Activated CD4-positive, alpha-beta T cell treated with anti-CD3 and anti-CD28 coated beads, Interleukin-10, Interleukin-2, amounts not matched to agents 100 ng/mL and 50 ng/mL, durations not matched to agents 16 hours and 8 hours (primary cell): ENCODE results near the gene CX3CL1.
A peak's percentile ranks its signal among the peaks of the same experiment; 100 is the strongest.
"Not testable (repeated sequence)": the region's sequence is repeated elsewhere in the genome, so short reads cannot be mapped to it uniquely, and the experiment has no call there.

Experiments
- DNase-seq: peaks from one replicate; pipeline ENCODE4 v3.0.0-alpha.2; 2020

CX3CL1 gene

DNA sequence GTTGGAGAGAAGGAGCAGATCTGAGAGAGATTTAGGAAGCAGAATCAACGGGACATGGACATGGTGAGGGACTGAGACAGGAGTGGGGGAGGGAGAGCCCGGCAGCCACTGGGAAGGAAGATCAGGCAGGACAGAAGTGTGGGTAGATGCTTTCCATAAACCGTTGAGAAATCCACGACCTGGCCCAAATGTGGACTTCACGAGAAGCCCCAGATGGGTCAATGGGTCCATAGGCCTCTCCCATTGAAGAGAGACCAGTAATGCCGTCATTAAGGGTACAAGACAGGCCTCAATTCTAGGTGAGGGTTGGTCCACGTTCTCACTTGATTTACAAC, 14.2 kb upstream of the CX3CL1 start:
- DNase-seq = no peak

DNA sequence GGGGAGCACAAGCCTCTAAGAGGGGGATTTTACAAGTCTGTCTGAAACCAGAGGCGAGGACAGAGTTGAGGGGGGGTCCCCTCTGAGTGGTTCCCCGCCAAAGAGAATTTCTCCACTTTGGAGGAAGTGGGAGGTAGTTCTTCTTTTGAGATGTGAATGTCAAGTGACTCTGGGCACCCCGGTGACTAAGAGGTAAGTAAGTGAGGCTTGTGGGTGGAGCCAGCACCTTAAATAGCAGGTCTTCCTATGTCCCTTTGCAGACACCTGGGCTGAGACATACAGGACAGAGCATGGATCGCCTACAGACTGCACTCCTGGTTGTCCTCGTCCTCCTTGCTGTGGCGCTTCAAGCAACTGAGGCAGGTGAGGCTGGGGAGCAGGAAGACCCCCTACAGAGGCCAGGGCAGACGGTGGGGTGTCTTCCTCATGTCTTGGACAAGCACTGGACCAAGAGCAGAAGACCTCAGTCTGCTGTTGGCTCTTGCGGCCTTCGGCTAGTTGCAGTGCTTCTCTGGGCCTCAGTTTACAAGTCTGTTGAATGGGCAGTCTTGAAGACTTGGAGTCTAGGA, 13.7 kb upstream of the CX3CL1 start, which contains the start of gene CCL22:
Gene CCL22, plus strand, starts transcription at position 257 of the 569 bp plus-strand sequence. Its CDS starts 34 bp downstream, at position 291.
- DNase-seq = no peak

DNA sequence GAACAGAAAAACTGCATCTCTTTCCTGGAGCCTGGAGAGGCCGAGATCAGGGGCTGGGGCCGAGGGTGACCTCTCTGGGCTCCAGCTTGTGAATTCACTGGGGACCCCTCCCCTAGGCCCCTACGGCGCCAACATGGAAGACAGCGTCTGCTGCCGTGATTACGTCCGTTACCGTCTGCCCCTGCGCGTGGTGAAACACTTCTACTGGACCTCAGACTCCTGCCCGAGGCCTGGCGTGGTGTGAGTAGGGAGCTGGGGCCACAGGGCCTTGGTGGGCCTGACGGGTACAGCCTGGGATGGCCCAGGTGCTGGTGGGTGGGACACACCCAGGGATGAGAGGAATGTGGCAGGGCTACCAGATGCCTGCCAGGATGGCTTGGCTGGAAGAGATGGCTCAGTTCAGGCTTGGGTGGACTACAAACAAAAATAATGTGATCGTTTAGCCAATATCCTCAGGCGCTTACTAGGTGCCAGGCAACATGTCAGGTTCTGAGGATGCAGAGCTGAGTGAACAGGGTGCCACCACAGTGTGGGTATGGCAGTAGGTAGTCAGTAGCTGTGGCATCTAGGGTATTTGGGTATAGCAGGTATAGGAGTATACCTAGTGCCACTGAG, 11.9 kb upstream of the CX3CL1 start:
- DNase-seq = no peak

DNA sequence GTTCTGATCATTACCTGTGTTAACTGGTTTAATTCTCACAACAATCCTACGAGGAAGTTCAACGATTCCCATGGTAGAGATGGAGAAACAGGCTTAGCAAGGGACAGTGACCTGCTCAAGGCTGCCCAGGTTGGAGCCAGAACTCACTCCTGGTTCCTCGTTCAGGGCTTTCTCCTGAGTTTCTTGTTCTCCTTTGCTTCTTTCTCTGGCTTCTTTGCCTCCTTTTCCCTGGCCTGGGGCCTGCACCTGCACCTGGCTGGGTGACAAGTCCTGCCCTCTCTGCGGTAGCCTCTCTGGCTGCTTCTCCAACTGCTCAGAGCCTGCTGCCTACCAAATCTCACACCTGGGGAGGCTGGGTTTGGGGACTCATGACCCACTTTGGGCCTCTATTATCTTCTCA, 10.9 kb upstream of the CX3CL1 start:
- DNase-seq = no peak

DNA sequence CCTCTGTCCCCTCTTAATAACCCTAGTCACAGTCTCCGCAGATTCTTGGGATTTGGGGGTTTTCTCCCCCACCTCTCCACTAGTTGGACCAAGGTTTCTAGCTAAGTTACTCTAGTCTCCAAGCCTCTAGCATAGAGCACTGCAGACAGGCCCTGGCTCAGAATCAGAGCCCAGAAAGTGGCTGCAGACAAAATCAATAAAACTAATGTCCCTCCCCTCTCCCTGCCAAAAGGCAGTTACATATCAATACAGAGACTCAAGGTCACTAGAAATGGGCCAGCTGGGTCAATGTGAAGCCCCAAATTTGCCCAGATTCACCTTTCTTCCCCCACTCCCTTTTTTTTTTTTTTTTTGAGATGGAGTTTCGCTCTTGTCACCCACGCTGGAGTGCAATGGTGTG, 8.1 kb upstream of the CX3CL1 start:
- no peak for DNase-seq

DNA sequence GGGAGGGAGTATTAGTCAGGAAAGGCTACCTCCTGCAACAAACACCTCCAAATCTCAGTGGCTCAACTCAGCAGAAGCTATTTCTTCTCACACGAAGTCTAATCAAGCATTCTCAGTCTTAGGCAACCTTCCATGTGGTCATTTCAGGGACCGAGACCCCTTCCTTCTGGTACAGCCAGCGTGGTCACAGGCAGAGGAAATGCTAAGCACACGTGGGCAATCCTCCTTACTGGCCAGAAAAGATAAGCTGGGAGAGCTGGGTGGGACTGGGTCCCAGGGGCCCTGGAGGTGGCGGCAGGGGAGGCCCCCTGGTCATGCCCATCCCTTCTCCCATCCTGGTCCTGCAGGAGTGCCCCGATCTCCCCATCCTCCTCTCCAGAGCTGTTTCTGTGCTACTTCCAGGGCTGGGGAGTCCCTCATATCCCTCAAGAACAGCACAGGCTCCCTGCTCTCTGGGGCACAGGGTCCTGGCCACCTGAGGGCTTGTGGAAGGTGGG, 5.7 kb upstream of the CX3CL1 start:
- no peak for DNase-seq

DNA sequence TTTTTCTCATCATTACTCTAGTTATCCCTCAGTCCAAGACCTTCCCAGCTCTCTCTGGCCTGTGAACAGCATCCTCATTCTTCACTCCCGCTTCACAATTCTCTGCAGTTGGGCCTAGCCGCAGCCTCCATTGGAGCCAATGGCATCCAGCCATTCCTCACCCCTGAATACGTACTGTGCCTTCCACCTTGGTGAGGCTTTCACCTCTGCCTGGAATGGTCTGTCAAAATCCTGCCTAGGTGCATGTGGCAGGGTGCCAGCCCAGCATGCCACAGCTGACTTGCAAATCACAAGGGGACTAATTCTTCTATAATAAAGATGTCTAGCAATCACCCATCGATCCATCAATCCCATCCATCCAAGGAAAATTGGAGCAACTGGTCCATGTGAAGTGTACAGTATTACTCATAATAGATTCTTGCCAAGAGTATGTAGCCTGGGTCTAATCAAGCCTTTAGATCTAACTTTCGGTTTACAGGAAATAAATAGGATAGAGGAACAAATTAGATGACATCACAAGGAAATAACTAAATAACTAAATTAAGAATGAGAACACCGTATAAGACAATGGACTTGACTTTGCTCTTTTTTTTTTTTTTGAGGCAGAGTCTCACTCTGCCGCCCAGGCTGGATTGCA, 5.1 kb upstream of the CX3CL1 start:
- no peak for DNase-seq

DNA sequence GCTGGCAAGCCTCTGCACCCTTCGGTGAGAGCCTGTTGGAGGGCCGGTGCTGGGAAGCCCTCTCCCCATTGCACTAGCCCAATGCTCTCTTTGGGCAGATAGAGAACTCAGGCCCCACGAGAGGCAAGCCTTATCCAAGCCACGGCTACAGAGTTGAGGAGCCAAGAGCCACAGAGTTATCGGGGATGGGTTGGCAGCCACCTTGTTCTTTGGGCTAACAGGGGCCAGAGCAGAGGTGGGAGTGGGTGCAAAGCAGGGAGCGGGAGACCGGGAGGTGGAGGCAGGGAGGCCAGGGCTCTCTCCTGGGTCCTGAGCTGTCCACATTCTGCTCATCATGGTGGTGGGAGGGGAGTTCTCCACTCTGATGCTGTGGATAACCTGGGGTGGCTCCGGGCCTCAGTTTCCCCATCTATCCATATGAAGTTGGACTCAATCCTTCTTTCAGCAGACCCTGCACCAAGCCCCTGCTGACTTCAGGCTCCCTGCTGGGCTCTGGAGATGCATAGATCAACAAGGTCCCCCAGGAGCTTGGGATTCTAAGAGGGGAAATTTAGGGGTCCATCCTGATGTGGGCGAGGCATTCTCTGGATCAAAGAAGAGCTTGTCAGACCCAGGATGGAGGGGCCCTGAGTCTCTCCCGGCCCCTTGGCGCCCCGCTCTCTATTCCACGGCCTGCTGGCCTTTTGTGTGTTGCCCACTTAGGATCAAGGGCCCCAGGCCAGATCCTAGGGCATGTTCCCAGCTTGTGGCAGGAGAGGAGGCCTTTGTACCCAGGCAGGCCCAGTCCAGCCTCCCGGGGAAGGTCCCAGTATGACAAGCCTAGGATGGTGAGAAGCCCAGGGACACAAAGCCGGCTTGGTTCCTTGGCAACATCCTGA, 557 bp upstream of the CX3CL1 start:
- no peak for DNase-seq

DNA sequence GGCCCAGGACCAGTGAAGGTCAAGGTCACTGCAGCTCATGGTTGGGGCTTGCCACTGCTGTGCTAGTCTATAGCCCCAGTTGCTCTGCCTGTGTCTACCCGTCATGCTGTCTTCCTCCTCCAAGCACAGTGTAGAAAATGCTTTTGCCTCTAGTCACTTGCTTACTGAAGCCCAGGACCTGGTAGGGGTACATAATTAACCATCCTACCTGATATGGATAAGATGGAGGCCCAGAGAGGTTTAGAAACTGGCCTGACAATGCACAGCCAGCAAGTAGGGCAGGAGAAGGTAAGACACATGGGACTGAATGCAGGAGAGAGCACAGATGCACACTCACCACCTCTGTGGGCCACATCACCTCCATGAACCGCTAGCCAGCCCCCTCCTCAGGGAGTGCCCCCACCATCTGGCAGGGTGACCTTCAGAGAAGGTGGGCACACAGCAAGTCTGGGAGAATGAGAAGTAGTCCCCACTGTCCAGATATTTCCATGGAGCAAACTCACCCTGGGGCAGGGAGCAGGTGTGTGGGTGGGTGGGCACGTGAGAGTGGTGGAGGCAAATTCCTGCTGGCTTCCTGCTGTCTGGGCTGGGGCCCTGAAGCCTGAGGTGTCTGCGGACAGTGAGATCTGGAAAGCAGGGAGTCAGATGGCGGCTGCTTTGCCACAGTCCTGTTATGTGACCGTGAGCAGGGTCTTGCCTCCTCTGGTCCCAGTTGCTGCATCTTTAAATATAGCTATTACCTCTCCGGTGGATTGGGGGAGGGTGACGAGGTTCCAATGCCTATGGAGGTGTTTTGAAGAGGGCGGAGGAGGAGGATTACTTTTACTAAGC, 1.0 kb downstream of the CX3CL1 start:
- DNase-seq = no peak

DNA sequence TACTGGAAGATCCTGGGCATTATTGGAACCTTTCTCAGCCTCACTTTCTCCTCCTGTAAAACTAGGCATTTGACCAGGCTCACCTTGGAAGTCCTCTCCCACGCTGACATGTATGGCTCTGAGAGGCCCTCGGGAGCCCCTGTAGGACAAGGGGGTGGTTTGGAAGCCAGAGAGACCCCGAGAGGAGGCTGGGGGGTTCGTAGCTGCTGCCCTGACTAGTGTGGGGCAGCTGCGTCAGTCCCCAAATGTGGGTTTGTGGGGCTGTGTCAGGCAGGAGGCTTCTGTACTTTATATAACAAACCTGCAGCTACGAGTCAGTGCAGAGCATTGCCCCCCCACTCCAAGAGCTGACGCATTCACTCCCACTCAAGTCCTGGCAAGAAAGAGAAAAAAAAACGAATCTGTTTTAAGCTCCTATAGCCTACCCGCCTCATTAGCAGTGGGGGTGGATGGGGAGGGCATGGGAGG, 1.8 kb downstream of the CX3CL1 start:
- DNase-seq = no peak

DNA sequence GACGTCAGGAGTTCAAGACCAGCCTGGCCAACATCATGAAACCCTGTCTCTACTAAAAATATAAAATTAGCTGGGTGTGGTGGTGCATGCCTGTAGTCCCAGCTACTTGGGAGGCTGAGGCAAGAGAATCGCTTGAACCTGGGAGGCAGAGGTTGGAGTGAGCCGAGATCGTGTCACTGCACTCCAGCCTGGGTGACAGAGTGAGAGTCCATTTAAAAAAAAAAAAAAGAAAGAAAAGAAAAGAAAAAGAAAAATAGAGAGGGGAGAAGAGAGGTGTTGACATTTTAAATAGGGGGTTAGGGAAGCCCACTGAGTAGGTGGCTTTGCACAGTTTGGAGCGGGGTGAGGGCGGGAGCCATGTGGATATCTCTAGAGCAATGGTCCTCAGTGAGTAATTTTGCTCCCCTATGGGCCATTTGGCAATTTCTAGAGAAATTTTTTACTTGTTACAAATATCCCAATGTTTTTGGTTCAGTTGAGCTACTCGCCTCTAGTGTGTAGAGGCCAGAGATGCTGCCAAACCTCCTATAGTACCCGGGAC, 2.7 kb downstream of the CX3CL1 start:
- DNase-seq = not testable (repeated sequence)

DNA sequence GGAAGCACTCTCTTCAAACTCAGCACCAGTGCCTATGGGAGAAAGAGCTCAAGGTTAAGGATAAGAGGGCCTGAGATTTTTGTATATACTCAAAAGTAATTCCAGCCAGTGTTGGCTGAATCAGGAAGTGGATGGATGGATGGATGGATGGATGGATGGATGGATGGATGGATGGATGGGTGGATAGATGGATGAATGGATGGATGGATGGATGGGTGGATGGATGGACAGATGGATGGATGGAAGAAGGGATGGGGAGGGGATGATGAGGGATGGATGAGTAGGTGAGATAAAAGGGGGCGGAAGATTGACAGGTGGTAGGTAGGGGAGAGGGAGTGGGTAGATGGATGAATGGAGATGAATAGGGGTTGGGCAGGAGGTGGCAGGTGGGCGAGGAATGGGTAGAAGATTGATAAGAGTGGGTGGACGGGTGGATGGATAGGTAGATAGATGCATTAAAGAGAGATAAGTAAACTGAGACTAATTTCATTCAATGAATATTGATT, 4.1 kb downstream of the CX3CL1 start:
- DNase-seq = no peak

DNA sequence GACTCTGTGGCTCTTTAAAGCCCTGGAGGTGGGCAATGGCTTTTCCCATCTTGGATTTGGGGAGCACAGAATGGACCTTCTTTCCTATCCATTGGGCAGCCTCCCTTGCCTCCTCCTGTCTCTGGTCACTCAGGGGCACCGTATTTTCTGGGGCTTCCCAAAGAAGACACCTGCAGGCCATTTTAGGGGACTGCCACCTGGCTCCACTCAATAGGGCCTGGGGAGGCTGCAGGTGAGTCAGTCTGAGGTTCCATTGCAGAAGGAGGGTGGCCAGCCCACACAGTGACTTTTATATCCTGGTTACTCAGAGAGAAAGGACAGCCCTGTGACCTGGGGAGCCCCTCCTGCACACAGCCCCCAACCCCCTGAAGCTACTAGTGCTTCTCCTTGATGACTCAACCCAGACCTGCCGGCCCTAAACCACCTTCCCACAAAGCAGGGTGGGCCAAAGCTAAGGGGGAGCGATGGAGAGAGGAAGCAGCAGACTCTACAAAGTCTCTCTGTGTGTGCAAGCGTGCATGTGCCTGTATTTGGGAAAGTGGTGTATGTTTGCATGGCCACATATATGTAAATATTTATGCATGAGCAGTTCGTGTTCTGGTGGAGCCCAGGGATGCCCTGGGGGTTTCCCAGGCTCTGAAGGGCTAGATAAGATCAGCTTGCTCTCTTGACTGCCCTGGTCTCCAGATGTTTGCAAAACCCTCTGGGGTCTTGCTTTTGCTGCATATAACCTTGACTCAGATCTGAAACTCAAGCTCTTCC, 5.0 kb downstream of the CX3CL1 start:
- DNase-seq = peak; percentile 28

DNA sequence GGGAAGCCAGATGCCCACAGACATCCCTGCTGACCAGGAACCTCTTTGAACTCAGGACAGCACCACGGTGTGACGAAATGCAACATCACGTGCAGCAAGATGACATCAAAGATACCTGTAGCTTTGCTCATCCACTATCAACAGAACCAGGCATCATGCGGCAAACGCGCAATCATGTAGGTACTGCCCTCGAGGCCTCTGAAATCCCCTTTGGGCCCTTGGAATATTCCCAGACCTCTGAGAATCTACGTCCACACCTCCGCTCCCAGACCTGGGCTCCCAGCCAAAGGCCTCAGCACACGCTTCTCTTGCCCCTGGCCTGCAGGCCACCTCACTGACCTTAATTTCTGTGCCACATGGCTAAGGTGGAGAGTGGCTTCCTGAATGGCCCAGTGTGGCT, 7.3 kb downstream of the CX3CL1 start:
- no peak for DNase-seq

DNA sequence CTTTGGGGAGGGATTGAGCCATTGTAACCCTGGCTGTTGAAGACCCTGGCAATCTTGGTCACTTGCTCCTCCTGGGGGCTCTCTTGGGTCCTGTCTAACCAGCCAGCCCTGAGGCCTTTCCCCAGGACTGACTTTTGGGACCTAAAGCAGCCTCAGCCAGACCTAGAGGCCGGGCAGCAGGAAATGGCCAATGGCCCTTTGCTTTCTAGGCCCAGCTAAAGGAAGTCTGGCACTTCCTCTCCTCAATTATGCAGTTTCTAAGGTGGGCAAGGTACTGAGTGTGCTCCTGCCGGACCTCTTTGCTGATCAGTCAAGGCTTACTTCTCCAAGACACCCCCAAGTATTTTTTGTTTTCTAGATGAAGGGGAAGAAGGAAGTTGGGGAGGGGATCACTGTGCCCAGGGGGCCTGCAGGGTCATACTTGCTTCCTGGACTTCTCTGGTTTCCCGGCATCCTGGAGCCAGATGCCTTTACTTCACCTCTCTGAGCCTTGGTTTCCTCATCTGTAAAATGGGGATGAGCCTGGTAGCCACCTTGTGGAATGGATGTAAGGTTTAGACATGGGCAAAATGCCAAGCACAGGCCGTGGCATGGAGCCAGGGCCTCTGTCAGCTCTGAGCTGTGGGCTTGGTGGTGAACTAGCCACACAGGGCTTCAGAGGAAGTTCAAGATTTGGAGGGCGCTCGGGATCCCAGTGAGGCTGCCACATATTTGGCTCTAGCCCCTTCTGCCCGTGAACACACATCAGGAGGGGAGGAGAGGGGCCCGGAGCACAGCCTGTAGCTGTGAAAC, 8.6 kb downstream of the CX3CL1 start:
- no peak for DNase-seq

DNA sequence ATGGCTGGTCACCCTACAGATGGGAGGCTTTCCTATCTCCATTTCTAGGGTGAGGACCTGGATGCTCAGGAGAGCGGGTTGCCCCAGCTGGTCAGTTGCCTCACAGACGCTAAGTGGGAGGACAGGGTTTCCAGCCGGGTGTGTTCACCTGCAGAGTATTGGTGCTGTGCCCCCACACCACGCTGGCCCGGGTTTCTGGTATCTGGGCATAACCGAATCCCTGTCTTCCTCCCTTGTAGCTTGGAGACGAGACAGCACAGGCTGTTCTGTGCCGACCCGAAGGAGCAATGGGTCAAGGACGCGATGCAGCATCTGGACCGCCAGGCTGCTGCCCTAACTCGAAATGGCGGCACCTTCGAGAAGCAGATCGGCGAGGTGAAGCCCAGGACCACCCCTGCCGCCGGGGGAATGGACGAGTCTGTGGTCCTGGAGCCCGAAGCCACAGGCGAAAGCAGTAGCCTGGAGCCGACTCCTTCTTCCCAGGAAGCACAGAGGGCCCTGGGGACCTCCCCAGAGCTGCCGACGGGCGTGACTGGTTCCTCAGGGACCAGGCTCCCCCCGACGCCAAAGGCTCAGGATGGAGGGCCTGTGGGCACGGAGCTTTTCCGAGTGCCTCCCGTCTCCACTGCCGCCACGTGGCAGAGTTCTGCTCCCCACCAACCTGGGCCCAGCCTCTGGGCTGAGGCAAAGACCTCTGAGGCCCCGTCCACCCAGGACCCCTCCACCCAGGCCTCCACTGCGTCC, 9.7 kb downstream of the CX3CL1 start:
- DNase-seq = no peak

DNA sequence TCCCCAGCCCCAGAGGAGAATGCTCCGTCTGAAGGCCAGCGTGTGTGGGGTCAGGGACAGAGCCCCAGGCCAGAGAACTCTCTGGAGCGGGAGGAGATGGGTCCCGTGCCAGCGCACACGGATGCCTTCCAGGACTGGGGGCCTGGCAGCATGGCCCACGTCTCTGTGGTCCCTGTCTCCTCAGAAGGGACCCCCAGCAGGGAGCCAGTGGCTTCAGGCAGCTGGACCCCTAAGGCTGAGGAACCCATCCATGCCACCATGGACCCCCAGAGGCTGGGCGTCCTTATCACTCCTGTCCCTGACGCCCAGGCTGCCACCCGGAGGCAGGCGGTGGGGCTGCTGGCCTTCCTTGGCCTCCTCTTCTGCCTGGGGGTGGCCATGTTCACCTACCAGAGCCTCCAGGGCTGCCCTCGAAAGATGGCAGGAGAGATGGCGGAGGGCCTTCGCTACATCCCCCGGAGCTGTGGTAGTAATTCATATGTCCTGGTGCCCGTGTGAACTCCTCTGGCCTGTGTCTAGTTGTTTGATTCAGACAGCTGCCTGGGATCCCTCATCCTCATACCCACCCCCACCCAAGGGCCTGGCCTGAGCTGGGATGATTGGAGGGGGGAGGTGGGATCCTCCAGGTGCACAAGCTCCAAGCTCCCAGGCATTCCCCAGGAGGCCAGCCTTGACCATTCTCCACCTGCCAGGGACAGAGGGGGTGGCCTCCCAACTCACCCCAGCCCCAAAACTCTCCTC, 10.4 kb downstream of the CX3CL1 start:
- no peak for DNase-seq
